ENCODE measurements around the gene AMER3.

Gene AMER3

DNA sequence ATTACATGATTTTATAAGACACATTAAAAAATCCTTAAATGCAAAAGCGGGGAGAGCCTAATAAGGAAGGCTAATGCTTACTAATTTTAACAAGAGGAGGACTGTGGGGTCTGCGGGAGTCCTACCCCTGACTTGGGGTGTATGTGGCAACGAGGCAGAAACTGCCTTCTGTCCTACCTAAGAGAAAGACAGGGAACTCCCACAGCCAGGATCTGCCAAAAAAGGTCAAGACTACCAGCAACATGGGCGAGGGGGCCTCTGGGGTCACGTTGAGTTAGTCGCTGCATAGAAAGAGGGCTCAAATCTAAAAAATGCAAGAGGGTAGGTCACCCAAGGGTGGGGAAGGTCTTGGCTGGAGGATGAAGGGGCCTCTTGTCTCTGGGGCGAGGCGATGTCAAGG, 529 bp upstream of the AMER3 start:
- DNase-seq = no peak

DNA sequence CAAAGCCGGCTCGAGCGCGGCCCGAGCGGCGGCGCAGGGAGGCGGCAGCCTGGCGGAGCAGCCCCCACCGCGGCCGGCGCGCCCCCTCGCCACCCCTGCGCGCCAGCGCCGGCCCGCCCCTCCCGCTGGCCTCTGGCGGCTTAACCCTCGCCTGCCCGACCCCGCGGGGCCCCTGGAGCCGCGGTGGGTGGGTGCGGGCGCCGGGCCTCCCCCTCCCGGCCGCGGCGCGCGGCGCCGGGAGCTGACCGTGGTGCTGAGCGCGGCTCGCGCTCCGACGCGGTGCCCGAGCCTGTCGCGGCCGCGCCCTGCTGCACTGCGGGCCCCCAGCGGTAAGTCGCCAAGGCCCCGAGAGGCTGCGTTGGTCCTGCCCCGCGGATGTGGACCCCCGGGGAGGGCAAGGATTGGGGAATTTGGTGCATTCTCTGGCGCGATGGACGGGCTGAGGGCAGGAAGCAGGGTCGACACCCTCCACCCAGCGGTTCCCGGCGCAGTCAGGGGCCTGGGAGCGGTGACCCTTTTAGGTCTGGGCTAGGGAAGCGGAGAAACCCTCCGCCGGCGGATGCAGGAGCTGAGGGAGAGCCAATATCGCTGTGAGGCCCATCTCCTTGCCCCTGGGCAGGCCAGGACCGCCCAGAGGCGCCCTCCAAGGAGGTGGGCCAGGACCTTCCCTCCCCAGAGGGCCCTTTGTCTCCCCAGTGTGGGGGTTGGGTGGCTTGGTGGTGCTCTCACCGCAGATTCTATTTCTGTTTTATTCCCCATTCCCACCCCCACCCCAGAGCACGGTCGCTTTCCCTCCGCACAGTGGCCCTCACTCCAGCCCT, 923 bp downstream of the AMER3 start:
- no peak for DNase-seq

DNA sequence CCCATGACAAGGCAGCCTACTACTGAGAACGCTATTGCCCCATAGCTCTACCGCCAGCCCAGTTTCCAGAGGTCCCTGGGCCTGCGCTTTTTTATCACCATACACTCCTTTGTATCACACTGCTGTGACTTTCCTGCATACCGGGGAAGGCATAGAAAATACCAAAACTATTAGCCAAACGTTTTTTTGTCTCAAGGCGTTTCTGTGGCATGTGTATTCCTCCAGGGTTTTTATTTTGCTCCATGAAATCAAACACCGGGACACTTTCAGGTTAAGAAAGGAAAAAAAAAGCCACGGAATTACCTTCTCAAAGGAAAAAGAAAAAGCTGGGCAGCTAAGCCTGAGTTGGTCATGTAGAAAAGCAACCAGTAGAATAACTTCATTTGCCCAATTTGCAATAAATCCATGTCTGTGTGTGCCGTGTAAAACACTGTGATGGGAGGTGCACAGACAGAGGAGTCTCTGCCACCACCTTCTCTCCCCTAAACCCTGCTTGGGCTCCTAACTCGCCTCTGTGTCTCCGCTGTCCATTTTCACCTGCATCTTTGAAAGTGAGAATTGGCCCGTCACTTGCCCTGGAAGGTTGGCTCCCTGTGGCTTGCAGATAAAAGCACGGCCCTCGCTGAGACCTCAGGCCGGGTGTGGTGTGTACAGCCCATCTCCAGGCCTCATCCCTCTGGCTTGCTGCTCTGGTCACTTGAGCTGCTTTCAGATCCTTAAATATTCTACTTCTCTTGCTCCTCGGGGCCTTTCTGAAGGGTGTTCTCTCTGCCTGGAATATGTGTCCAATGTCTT, 1.7 kb downstream of the AMER3 start:
- no peak for DNase-seq

DNA sequence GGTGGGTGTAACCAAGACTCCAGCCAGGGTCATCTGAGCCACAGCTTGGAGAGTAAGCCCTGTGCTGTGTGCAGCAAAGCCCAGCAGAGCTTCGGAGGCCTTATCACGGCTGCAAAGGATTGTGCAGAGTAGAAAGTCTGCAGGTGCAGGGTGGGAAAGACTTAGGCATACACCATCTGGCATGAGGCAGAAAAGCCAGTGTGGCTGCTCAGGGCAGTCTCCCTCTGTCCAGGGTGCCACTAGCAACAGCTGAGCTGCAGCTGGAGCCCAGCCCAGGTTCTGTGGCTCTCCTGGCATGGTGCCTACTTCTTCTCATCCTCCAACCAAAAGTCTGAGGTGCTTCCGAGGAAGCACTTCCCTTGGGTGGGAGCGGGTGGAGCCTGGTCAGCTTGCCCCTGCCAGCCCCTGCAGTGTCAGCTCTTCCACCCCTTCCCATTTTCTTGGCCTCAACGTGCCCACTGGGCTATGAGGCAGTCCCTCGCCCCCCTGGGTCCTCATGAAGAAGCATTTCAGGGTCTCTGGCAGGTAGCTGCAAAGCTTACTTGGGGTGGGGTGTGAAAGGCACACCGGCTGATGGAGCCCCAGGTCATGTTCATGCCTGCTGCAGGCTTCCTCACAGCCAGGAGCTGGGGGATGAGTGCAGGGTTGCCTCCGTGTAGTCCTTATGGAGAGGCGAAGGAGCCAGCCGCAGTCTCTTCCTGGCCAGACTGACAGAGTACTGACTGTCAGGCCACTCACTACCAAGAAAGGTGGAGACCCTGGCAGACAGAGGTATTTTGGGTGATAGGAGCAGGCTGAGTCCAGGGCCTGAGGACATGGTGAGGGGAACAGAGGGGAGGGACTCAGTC, 4.8 kb downstream of the AMER3 start:
- no peak for DNase-seq

DNA sequence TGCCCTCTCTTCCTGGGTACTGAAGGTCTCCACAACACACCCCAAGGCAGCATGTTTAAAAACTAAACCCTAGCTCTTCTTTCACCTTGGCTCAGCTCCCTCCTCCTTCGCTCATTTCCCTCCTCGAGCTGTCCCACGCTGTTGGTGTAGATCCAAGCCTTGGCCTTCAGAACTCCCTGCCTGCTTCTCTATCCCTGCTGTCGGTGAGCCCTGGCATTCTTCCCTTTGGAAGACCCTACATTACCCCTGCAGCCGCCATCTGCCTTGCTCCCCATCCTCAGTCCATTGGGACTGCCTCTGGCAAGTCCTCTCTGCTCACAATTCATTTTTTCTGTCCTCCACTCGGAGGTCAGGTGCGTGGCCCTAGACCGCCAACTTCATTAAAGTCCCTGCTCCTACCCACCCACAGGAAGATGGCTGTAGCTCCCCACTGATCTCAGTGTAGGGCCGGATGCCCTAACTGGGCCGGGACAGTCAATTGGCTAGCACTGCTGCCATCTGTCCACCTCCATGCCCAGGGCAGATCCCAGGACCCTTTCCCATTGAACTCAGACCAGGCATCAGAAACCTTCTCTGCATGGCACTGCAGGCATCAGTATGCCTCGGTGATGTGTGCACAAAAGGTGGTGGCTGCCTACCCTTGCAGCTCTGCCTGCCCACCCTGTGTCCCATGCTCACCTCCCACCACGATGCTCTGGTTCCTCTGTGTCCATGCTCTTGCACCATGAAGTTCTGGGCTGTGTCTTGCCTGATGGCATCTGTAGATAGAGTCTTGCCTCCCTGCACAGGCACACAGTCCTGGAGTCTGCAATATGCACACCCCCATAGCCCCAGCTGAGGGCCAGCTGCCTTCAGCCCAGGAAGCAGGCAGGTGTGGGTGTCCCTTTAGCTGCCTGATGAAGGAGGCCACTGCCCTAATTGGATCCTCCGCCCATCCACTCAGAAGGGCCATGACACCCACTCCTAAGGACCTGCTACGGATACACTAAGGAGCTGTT, 5.7 kb downstream of the AMER3 start:
- no peak for DNase-seq

DNA sequence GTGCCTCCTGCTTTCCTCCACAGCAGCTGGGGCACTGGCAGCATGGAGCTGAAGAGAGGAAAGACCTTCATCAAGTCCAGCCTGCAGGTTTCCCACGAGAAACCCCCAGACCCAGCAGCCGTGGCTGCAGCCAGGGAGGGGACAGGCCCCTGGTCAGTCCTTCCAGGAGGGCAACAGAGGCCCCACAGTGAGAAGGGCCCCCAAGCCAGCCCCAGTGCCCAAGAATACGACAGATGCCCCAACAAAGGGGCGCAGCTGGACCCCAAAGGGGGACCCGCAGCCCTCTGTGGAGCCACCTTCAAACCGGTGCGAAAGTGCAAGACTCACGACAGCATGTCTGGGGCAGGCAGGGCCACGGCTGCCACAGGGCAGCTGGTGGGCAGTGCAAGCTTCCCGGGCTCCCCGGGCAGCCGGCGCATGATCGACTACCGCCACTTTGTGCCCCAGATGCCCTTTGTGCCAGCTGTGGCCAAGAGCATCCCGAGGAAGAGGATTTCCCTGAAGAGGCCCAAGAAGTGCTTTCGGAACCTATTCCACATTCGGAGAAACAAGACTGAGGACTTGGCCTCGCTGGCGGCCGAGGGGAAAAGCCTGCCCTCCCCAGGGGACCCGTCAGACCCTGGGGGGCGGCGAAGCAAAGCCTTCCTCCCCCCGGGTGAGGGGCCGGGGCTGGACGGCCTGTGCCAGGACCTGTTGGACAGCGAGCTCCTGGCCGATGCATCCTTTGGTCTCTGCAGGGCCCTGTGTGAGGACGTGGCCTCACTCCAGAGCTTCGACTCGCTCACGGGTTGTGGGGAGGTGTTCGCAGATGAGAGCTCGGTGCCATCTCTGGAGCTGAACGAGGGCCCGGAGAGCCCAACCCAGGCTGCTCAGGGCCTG, 6.9 kb downstream of the AMER3 start:
- DNase-seq = no peak

DNA sequence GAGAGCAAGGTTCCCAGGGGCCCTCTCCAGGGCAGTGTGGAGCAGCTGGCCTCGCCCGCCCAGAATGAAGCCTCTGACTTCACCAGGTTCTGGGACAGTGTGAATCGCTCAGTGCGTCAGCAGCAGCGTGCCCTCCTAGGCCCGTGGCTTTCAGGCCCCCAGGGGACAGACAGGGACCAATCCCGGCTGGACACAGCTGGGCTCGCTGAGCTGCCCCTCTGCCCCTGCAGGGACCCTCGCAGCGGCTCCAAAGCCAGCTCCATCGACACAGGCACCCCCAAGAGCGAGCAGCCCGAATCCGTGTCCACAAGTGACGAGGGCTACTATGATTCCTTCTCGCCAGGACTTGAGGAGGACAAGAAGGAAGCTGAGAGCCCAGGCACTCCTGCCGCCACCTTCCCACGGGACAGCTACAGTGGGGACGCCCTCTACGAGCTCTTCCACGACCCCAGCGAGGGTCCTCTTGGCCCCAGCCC, 7.6 kb downstream of the AMER3 start:
- DNase-seq = no peak

DNA sequence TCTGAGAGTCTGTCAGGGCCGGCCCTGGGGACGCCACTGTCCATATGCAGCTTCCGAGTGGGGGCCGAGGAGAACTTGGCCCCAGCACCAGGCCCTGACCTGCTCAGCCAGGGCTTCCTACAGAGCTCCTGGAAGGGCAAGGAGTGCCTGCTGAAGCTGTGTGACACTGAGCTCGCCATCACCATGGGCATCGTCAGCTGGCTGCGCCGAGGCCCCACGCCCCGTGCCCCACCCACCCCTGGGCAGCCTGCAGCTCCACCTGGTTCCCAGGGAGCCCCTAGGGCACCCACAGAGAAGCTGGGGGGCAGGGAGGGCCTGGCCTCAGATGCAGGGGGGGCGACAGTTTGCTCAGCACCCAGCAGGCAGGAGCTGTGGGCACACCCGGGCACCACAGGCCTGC, 8.1 kb downstream of the AMER3 start:
- DNase-seq = no peak

DNA sequence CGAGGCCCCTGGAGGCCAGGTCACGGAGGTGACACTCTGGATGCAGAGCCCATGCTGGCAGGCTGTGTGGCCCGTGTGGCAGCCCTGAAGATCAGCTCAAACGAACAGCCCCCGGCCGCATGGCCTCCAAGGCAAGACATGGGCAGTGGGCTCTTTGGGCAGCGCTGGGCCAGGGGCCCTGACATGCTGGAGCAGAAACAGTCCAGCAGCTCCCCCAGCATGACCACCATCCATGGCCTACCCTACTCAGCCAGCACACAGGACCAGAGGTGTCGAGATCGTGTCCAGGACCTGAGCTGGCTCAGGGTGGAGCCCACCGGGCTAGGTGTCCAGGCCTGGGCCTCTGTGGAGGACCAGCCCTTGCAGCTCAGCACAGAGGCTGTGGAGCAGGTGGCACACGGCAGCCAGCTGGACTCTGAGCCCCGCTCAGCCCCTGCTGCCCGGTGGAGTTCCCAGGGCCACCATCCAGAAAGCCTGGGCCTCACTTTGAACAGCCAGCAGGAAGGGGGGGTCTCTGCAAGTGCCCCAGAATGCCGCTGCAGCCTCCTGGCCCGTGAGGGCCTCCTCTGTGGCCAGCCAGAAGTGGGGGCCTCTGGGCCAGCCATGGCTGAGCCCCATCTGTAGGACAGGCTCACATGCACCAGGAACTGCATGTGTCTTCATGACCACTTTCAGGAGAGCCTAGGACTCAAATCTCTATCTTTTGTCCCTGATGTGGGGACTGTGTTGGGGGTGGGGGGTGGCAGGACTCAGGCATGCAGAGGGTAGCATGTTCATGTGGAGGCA, 8.9 kb downstream of the AMER3 start:
- no peak for DNase-seq

DNA sequence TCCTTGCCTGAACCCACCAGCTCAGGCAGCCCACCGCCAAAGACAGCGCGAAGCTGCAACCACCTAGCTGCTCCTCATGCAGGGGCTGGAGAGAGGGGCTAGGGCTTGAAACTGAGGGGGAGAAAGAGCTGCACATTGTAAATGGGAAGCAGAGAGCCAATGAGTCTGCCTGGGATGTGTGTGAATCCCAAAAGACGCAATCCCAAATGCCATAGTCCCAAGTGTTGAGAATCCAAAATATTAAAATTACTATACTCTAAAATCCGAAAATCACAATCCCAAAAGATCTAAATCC, 9.4 kb downstream of the AMER3 start:
- DNase-seq = no peak

DNA sequence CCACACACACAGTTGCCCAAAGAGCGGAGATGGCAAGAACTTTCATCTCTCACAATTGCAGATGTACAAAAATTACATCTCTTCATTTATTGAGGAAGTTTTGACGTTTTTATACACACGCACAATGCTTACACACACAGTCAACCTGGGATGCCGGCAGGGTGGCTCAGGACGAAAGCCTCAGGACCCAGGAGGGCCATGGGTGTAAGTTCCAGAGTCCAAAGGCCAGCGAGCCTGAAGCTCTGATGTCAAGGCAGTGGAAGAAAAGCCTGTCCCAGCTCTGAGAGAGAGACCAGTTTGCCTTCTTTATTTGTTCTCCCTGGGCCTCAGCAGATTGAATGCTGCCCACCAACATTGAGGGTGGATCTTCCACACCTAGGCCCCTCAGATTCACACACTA, 10.1 kb downstream of the AMER3 start:
- no peak for DNase-seq

DNA sequence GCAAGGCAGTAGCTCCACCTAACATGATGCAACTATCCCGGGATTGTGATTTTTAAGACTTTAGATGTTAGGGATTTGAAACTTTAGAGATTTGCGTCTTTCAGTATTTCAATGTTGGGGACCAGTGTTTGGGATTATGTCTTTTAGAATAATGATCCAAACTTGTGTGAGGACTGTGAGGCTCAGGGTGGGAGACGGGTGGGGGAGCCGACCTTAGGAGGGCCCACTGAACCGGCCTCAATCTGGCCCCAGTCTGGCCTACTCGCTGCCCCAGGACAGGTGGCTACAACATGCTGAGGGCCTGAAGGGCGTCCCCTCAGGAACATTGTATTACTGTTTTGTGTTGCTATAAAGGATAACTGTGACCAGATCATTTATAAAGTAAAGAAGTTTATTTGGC, 10.7 kb downstream of the AMER3 start:
- no peak for DNase-seq

DNA sequence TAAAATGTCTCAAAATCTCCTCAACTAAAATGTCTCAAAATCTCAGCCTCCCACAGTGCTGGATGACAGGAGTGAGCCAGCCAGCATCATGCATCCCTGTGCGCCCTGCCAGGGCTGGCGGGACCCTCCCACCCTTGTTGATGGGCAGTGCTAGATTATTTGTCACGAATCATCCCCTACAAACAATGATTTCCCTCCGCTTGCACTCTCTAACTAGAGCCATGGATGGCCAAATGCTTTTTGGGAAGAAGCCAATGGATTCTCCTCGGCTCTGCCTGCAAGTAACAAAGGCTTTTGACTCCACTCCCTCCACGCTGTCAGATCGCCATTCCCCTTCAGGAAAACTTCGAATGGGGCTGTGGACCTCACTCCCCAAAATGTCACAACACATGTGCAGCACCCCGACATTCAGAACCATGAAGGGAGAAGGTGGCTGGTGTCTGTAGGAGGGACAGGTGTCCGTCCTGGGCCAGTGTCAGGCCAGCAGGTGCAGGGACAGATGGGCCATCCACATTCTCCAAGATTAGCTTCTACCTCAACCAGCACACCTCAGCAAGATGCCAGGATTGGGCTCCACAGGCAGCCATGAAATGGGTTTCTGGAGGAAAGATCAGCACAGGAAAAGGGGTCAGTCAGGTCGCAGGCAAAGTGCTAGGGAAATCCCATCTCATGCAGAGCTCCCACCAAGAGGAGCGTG, 11.5 kb downstream of the AMER3 start:
- DNase-seq = no peak

DNA sequence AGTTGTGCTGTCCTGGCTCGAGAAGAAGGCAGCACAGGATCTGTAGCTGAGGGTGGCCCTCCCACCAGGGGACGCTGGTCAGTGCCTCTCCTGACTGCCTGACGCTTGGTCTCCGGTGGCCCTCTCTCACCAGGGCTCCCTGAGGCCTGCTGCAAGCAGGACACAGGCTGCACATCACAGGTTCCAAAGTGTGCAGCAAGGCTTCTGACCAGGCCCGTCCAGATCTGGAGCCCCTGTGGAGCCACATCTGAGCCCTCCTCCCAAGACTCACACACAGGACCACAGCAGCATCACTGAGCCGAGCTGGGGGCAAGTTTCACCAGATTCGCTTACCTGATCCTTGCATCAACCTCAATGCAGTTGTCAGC, 12.1 kb downstream of the AMER3 start:
- DNase-seq = no peak

DNA sequence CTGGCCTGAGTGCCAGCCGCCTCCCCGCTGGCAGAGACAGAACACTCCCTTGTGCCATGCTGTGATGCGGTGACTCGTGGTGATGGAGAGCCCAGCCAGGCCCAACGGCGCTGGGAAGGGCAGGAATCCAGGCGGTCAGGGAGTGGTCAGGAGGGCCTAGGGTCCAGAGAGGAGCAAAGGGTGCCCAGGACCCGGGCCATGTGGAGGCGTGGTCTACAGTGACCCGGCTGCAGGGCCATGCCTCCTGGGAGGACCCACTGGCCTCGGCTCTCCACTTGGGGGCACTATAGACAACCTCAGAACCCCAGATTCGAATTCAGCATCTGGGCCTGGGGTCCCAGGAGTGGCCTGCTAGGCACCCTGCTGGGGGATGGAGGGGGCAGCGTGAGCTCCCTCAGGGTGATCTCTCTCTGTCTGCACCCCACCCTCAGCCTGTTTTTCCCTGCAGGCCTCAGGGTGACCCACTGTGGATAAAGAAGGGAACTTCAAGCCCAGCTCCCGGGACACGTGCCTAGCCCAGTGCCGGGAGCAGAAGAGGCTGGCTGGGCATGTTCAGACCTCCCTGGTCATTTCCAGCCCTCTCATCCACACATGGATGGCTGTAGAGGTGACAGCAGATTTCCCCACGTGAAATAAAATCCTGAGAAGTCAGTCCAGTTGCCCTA, 13.0 kb downstream of the AMER3 start:
- no peak for DNase-seq

DNA sequence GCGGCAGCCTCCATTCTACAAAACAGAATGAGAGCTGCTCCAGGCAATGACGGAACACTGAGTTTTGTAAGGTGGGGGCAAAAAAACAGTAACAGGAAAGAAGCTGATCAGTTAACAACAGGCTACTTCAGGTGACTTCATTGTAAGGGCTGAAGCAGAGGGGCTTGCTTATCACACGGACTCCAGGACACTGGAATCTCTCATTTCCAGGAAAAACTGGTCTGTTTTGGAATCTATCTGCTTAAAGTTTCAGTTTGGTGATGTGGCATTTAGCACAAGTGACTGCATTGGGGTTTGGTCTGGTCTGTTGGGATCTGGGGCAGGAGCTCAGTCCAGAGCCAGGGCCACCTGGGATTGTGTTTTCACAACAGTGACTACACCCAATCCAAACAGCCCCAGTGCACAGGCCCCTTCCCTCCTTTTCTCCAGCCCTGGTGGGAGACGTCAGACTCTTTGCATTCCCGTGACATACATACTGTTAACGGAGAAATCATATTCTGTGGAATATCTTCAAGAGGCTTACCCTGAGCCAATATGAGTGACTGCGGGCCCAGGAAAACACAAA, 14.1 kb downstream of the AMER3 start:
- no peak for DNase-seq

DNA sequence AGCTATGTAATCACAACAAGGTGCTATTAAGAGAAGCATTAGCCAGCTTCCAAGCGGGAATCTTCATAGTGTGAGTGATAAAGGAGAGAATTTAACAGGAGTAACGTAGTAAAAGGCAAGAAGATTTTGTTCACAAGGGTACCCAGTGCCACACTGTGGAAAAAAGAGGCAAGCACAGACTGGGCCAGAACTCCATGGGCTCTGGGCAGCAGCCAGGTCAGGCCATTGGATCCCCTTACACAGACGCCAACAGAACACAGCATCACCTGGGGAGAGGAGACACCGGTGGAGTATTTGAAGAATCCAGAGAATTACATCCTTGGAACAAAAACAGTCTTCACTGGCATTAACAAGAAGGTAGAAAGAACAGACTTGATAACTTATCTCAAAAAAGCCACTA, 21.2 kb downstream of the AMER3 start:
- DNase-seq = no peak

DNA sequence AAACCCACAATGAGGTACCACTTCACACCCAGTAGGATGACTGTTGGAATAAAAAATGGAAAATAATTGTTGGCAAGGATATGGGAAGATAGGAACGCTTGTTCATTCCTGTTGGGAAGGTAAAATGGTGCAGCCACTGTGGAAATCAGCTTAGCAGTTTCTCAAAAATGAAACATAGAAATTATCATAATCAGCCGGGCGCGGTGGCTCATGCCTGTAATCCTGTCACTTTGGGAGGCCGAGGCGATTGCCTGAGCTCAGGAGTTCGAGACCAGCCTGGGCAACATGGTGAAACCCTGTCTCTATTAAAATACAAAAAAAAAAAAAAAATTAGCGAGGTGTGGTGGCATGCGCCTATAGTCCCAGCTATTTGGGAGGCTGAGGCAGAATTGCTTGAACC, 23.4 kb downstream of the AMER3 start:
- DNase-seq = no peak
